HG03571 (cell line): ENCODE data around the gene AGA.

Source experiments
- ATAC-seq: cut with Tn5 transposase; IDR thresholded peaks from one replicate; pipeline ENCODE4 v1.9.1; 2021; ENCODE audit not compliant: unreplicated experiment

Gene AGA

DNA sequence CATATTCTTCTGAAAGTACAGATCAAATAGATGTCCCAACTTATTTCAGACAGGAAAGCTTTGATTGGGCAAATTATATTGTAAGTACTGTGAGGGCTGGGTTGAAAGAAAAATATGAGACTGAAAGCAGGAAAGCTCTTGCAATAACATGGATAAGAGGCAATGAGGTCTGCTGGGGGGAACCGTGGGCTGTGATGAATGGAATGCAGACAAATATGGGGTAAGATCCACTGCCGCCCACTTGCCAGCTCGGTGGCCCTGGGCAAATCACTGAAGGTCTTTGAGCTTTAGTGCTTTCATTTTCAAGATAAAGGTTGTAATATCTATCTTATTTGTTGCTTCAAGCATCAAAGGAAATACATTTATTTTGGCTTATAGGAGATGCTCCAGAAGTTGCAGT lies 51.0 kb downstream of the AGA start:
- ATAC-seq = no peak

DNA sequence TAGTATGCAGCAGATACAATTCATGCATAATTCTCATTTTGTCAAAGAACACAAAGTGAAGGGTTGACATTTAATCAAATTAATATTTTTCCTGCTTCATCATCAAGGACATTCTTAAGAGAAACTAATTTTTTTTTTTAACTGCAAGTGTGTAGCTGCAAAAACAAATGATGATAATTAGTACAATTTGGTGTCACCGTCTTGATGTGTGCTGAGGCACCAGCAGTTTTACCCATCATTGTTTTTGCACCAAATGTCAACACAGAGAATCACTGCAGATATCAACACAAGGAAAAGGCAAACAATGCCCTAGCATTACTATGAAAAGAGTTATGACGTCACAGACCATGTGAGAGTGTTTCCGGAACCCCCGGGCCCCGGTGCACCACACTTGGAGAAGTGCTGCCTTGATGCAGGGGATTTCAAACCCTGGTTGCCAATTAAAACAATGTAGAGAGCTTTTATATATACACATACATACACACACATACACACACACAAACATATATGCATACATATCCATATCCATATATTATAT lies 55.9 kb downstream of the AGA start:
- no peak for ATAC-seq

DNA sequence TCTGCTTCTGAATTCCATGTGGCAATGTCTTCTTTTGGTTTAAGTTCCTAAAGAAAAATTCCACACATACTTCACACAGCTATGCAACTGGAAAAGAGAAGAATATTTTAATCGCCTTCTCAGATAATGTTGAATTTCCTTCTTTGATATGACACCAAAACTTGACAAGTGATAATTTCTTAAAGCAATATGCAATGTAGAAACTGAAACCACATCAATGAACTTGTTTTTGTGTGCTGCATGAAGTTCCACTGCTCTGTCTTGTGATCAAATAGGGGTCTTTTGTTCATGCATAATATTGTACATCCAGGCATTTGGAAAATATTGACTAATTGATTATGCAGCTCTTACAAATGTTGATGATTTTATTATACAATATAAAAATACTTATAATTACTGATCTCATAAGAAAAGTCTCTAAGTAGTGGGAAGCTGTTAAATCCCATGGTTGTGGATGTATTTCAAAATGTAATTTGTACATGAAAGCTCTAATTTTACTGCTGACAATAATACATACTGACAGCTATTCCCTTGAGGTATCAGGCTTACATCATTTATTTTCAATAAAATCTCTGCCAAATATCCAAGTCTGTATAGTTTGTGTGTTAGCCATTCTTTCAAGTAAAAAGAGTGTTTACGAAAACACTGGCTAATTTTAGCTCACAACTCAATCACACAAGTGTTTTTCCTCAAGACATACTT lies 56.5 kb downstream of the AGA start:
- ATAC-seq = no peak

DNA sequence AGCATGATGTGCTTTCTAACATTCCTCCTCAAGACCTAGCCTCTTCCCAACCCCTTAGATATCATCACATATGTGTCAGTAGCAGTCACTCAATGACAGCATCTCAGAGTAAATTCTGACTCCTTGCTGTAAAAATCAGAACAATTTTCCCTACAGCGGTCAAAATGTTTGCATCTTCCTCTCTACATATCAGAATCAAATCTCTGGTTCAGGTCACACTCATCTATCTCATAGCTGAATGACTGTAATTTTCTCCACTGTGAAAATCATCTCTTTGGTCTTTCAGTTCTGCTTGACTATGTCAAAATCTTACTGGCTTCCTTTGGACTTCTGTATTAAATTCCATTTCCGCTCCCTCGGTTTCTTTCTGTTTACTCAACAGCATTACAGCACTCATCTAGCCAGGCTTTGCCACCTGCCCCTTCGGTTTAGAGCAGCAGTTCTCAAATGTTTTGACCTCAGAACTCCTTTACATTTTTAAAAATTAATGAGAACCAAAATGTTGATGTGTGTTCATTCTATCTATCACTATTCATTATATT lies 57.3 kb downstream of the AGA start:
- no peak for ATAC-seq

DNA sequence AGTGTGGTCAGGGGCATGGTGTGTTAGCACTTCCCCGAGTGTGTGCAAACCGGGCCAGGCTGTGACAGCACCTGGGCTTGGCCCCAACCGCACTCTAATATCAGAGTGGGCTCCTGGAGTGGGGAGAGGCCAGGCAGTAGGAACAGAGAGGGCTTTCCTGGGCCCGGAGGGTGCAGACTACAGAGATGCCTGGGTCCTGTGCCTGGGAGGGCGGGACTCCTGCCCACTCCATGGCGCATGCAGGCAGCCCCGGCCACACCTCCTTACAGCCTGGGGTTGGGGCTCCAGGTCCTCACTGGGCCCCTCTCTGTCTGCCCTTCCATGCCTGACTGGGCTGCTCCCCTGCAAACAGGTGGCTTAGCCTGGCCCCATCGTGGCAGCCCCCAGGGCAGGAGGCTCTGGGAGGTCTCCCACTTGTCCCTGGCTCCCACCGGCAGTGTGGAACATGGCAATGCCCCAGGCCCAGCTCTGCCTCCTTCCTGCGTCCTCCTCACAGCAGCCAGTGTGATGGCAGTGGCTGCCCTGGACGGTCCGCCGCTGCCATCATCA lies 60.4 kb downstream of the AGA start:
- ATAC-seq = no peak
